Ishikawa (cell line): Measurements from ENCODE around the gene NLRC5.

Experiments used
- FOXM1 ChIP-seq: IDR thresholded peaks from 2 replicates; pipeline ENCODE4 v1.6.1; 2012; ENCODE audit warnings: low read depth, borderline replicate concordance
- YY1 ChIP-seq: IDR thresholded peaks from 2 replicates; pipeline ENCODE4 v1.6.1; 2012; ENCODE audit warnings: low read depth
- ZBTB7A ChIP-seq: IDR thresholded peaks from 2 replicates; pipeline ENCODE4 v1.6.1; 2012; ENCODE audit warnings: low read depth
- TF ChIP-seq, protein P1 (sequence below): IDR thresholded peaks from 2 replicates; pipeline ENCODE4 v1.6.1; 2012; ENCODE audit warnings: low read depth, mild to moderate bottlenecking
- TF ChIP-seq, protein P2 (sequence below): IDR thresholded peaks from 2 replicates; pipeline ENCODE4 v1.6.1; 2012

DNA sequence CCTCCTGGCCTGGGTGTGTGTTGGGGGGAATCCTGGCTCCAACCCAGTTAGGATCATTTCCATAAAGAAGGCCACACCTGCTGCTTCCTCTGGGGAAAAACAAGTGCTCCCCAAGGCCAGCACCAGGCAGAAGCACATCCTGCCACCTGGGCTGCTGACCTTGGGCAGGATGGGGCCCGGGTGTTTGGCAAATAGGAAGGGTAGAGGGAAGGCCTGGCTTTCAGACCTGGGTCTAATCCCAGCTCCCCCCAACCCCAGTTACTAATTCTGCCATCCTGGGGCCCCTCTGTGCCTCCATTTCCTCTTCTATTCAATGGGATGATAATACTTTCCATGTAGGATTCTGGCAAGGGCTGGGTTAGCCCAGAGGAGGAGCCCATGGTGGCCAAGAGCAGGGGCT, 3.0 kb upstream of the NLRC5 start:
- TF ChIP-seq YY1 (no peak), ZBTB7A (no peak), FOXM1 (no peak)
- TF ChIP-seq, protein P1, sequence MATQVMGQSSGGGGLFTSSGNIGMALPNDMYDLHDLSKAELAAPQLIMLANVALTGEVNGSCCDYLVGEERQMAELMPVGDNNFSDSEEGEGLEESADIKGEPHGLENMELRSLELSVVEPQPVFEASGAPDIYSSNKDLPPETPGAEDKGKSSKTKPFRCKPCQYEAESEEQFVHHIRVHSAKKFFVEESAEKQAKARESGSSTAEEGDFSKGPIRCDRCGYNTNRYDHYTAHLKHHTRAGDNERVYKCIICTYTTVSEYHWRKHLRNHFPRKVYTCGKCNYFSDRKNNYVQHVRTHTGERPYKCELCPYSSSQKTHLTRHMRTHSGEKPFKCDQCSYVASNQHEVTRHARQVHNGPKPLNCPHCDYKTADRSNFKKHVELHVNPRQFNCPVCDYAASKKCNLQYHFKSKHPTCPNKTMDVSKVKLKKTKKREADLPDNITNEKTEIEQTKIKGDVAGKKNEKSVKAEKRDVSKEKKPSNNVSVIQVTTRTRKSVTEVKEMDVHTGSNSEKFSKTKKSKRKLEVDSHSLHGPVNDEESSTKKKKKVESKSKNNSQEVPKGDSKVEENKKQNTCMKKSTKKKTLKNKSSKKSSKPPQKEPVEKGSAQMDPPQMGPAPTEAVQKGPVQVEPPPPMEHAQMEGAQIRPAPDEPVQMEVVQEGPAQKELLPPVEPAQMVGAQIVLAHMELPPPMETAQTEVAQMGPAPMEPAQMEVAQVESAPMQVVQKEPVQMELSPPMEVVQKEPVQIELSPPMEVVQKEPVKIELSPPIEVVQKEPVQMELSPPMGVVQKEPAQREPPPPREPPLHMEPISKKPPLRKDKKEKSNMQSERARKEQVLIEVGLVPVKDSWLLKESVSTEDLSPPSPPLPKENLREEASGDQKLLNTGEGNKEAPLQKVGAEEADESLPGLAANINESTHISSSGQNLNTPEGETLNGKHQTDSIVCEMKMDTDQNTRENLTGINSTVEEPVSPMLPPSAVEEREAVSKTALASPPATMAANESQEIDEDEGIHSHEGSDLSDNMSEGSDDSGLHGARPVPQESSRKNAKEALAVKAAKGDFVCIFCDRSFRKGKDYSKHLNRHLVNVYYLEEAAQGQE = no peak
- TF ChIP-seq, protein P2, sequence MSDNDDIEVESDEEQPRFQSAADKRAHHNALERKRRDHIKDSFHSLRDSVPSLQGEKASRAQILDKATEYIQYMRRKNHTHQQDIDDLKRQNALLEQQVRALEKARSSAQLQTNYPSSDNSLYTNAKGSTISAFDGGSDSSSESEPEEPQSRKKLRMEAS = no peak
